ENCODE measurements around the gene DYSF. TPM values are rescaled to one million over a fixed set of nuclear protein-coding genes. Genes with fewer than 3 reads are reported as not detected.

The DYSF gene
- total and polyA plus RNA-seq, 3 donors from 2014 or later = 6.8 to 10.9 (median 8.9) TPM

DNA sequence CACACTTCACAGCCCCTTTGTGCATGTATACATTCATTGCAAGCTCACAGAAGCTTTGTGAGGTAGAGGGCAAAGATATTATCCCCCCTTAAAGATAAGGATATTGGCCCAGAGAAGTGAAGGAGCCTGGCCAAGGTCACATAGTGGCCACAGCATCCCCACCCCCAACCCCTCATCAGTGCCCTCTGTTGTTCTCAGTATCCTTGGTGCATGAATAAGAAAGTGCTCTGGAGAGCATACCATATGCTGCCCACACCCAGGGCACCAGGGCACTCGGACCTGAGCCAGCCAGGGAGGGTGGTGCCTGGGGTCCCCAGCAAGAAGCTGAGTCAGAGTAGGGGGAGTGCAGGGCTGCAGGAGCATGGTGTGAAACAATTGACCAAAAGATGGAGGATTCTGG is 3.3 kb downstream of the DYSF start:
- intact Hi-C loops (cut with DNase I; ENCODE audit: low total_unique reads) = no loop called here
- H3K27ac ChIP-seq = no peak overlapping the region
- peaks cover 14% of the 10 kb centered on the region for H3K4me1 ChIP-seq
- no peak overlapping the region for H3K4me3 ChIP-seq
- no peaks in the 10 kb centered on the region for H3K36me3 ChIP-seq (ENCODE audit: low read depth, missing control alignments)
- WGBS, 2 donors = 67 to 78% methylated on average over 1 of the region's 1 CpG
- H3K27me3 ChIP-seq = no peaks in the 10 kb centered on the region
- no peaks in the 10 kb centered on the region for H3K9me3 ChIP-seq
- TF ChIP-seq, protein P1, sequence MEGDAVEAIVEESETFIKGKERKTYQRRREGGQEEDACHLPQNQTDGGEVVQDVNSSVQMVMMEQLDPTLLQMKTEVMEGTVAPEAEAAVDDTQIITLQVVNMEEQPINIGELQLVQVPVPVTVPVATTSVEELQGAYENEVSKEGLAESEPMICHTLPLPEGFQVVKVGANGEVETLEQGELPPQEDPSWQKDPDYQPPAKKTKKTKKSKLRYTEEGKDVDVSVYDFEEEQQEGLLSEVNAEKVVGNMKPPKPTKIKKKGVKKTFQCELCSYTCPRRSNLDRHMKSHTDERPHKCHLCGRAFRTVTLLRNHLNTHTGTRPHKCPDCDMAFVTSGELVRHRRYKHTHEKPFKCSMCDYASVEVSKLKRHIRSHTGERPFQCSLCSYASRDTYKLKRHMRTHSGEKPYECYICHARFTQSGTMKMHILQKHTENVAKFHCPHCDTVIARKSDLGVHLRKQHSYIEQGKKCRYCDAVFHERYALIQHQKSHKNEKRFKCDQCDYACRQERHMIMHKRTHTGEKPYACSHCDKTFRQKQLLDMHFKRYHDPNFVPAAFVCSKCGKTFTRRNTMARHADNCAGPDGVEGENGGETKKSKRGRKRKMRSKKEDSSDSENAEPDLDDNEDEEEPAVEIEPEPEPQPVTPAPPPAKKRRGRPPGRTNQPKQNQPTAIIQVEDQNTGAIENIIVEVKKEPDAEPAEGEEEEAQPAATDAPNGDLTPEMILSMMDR (IDR thresholded peaks at IDR 0.05) = no peak
- TF ChIP-seq POLR2A (IDR thresholded peaks at IDR 0.05) = no peak
- no peak for DNase-seq

GRCh38 chr2:71457123-71457915 is 4.0 kb downstream of the DYSF start:
- no peak overlapping the region for H3K27ac ChIP-seq
- intact Hi-C loops (cut with DNase I; ENCODE audit: low total_unique reads) = no loop called here
- no peaks in the 10 kb centered on the region for H3K27me3 ChIP-seq
- no peaks in the 10 kb centered on the region for H3K36me3 ChIP-seq (ENCODE audit: low read depth, missing control alignments)
- H3K9me3 ChIP-seq = no peaks in the 10 kb centered on the region
- H3K4me1 ChIP-seq = peaks cover 14% of the 10 kb centered on the region
- WGBS, 2 donors = 87 to 94% methylated on average over 9 of the region's 9 CpGs
- TF ChIP-seq POLR2A (IDR thresholded peaks at IDR 0.05) = no peak
- TF ChIP-seq, protein P1 (IDR thresholded peaks at IDR 0.05) = no peak
- H3K4me3 ChIP-seq = no peak overlapping the region
- no peak for DNase-seq

DNA sequence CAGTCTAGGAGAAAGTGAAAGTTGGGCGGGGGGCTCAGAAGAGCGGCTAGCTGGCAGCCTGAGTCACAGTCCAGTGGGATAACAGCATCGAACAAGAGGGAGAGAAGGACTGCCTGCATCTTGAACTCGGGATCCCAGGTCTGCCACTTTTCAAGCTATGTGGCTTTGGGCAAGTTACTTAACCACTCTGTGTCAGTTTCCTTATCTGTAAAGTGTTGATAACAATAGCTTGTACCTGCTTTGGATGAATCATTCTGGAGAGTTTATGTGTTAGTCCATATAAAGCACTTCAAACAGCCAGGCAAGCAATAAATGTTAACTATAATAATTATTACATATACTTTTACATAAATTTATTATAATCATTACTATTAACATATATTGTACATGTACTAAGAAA is 4.6 kb downstream of the DYSF start:
- H3K4me3 ChIP-seq = no peak overlapping the region
- TF ChIP-seq, protein P1 (IDR thresholded peaks at IDR 0.05) = no peak
- no peak for TF ChIP-seq POLR2A (IDR thresholded peaks at IDR 0.05)
- WGBS, 2 donors = 80 to 89% methylated on average over 4 of the region's 4 CpGs
- peaks cover 14% of the 10 kb centered on the region for H3K4me1 ChIP-seq
- no peaks in the 10 kb centered on the region for H3K36me3 ChIP-seq (ENCODE audit: low read depth, missing control alignments)
- H3K27ac ChIP-seq = no peak overlapping the region
- no peak for DNase-seq
- no peaks in the 10 kb centered on the region for H3K27me3 ChIP-seq
- no peaks in the 10 kb centered on the region for H3K9me3 ChIP-seq
- intact Hi-C loops (cut with DNase I; ENCODE audit: low total_unique reads) = no loop called here

- TF ChIP-seq POLR2A (IDR thresholded peaks at IDR 0.05) = no peak
- TF ChIP-seq, protein P1 (IDR thresholded peaks at IDR 0.05) = no peak
- Histone ChIP-seq H3K27me3 (no peaks in the 10 kb centered on the region), H3K9me3 (no peaks in the 10 kb centered on the region), H3K27ac (no peak overlapping the region), H3K4me3 (no peak overlapping the region), H3K4me1 (peaks cover 10% of the 10 kb centered on the region), H3K36me3 (ENCODE audit: low read depth, missing control alignments) (no peaks in the 10 kb centered on the region)
- DNase-seq = no peak
- 84 to 85% methylated on average over 7 of the region's 7 CpGs for WGBS, 2 donors
- intact Hi-C loops (cut with DNase I; ENCODE audit: low total_unique reads) = no loop called here
These were observed 5.2 kb downstream of the DYSF start for GRCh38 chr2:71458413-71459083.
